B cell (primary cell): Measurements from ENCODE around the gene TMEM266. TPM values are rescaled to one million over a fixed set of nuclear protein-coding genes. Genes with fewer than 3 reads are reported as not detected.

ENCODE experiments used
- ATAC-seq: fragments of 200-7000 bp; cut with Tn5 transposase; one replicate; pipeline ENCODE4 v1.10.0; 2021; ENCODE audit warnings: low read depth, mild to moderate bottlenecking, moderate number of reproducible peaks, moderate library complexity
- CTCF ChIA-PET: fragments of 350-600 bp; sonication (Branson Sonifier 250); formaldehyde crosslinking; loops from one replicate; lab custom pipeline; 2021; ENCODE audit warnings: antibody characterized with exemption, inconsistent platforms; lab: Charles Lee
- POLR2A ChIA-PET: fragments of 350-600 bp; sonication (Branson Sonifier 250); formaldehyde crosslinking; loops from one replicate; lab custom pipeline; 2021; ENCODE audit warnings: antibody characterized with exemption; lab: Charles Lee
- DNase-seq: peaks from one replicate; pipeline ENCODE4 v3.0.0; 2013
- H2AFZ ChIP-seq: 2 replicates; pipeline ENCODE4 v1.6.1; 2012; ENCODE audit warnings: mild to moderate bottlenecking, low read depth, low read length; ENCODE audit not compliant: insufficient read depth, poor library complexity, severe bottlenecking
- H3K27ac ChIP-seq, 2 donors: 1 replicate in 1 of 2; 2 replicates in 1 of 2; pipeline ENCODE4 v1.5.1; 2012 to 2013; ENCODE audit warnings: low read length in 2 of 2, mild to moderate bottlenecking in 2 of 2, moderate library complexity in 1 of 2
- H3K27me3 ChIP-seq, 4 experiments: fragments of 200-600 bp in 1 of 4; sonication (generic) in 1 of 4; replicated peaks in 1 of 4; 1 replicate in 2 of 4; 2 replicates in 2 of 4; pipeline versions ENCODE4 v1.6.1 to v1.7.0; 2013 to 2016; ENCODE audit warnings: low read length in 3 of 4, mild to moderate bottlenecking in 2 of 4, mixed read lengths in 1 of 4, moderate library complexity in 1 of 4; ENCODE audit not compliant: insufficient read depth in 4 of 4, control insufficient read depth in 3 of 4; ENCODE audit errors: control extremely low read depth in 1 of 4
- H3K36me3 ChIP-seq, 2 experiments: replicated peaks in 1 of 2; 1 replicate in 1 of 2; 2 replicates in 1 of 2; pipeline versions ENCODE4 v1.6.1 to v1.7.1; 2013; ENCODE audit warnings: low read length in 1 of 2; ENCODE audit not compliant: insufficient read depth in 2 of 2, control insufficient read depth in 1 of 2; ENCODE audit errors: control extremely low read depth in 1 of 2, extremely low read depth in 1 of 2
- H3K4me1 ChIP-seq, 2 donors: fragments of 200-600 bp in 1 of 2; sonication (generic) in 1 of 2; 1 replicate in 1 of 2; 2 replicates in 1 of 2; pipeline versions ENCODE4 v1.5.1 to v1.6.1; 2013 to 2017; ENCODE audit warnings: low read length in 2 of 2; ENCODE audit not compliant: control insufficient read depth in 2 of 2, insufficient read depth in 2 of 2
- H3K4me2 ChIP-seq: replicated peaks from 2 replicates; pipeline ENCODE3; 2012; ENCODE audit warnings: mild to moderate bottlenecking, low read depth, low read length; ENCODE audit not compliant: poor library complexity, severe bottlenecking
- H3K4me3 ChIP-seq, 5 experiments: fragments of 200-600 bp in 1 of 5; sonication (generic) in 1 of 5; 1 replicate in 3 of 5; 2 replicates in 2 of 5; pipeline versions ENCODE4 v1.5.1 to v1.7.0; 2011 to 2016; ENCODE audit warnings: low read length in 4 of 5, mild to moderate bottlenecking in 4 of 5, low read depth in 2 of 5, control low read depth in 1 of 5, moderate library complexity in 1 of 5; ENCODE audit not compliant: insufficient read depth in 1 of 5; ENCODE audit errors: control extremely low read depth in 1 of 5, extremely low read depth in 1 of 5
- H3K79me2 ChIP-seq: fragments of 200-600 bp; sonication (generic); one replicate; pipeline ENCODE4 v1.6.0; 2016; ENCODE audit warnings: low read length; ENCODE audit not compliant: control insufficient read depth, insufficient read depth
- H3K9ac ChIP-seq: fragments of 200-600 bp; sonication (generic); 2 replicates; pipeline ENCODE4 v1.6.1; 2017; ENCODE audit warnings: mild to moderate bottlenecking, low read length, moderate library complexity
- H3K9me3 ChIP-seq, 3 donors: one replicate each; pipeline versions ENCODE4 v1.6.1 to v1.7.1; 2013; ENCODE audit warnings: low read length in 2 of 3; ENCODE audit not compliant: control insufficient read depth in 2 of 3, insufficient read depth in 1 of 3; ENCODE audit errors: control extremely low read depth in 1 of 3
- H4K20me1 ChIP-seq: 2 replicates; pipeline ENCODE4 v1.6.0; 2012; ENCODE audit warnings: mild to moderate bottlenecking, low read length; ENCODE audit not compliant: insufficient read depth, control insufficient read depth, poor library complexity, severe bottlenecking
- H3K27ac Mint-ChIP-seq: one replicate; pipeline ENCODE4 v1.8.0; 2021; ENCODE audit warnings: mixed read lengths
- H3K27me3 Mint-ChIP-seq: one replicate; pipeline ENCODE4 v1.8.0; 2021; ENCODE audit warnings: mixed read lengths
- H3K4me1 Mint-ChIP-seq: one replicate; pipeline ENCODE4 v1.8.0; 2021; ENCODE audit warnings: mixed read lengths
- H3K4me3 Mint-ChIP-seq: one replicate; pipeline ENCODE4 v1.8.0; 2021; ENCODE audit warnings: mixed read lengths
- H3K9me3 Mint-ChIP-seq: one replicate; pipeline ENCODE4 v1.8.0; 2022; ENCODE audit warnings: mixed read lengths; ENCODE audit not compliant: insufficient read depth
- CTCF ChIP-seq: fragments of 200-600 bp; IDR thresholded peaks from one replicate; pipeline ENCODE4 v1.8.0; 2022; ENCODE audit warnings: antibody characterized with exemption, mild to moderate bottlenecking
- EZH2 ChIP-seq: IDR thresholded peaks from 2 replicates; pipeline ENCODE4 v1.6.1; 2012; ENCODE audit warnings: borderline replicate concordance, low read depth, mild to moderate bottlenecking, moderate library complexity, low read length; ENCODE audit not compliant: insufficient read depth, poor library complexity, severe bottlenecking
- WGBS: methylation state at CpG from one replicate; pipeline ENCODE4 v1.1.5; 2013; ENCODE audit warnings: missing lambda C conversion rate; ENCODE audit not compliant: insufficient coverage; 5-methylcytosine and 5-hydroxymethylcytosine counted together
- intact Hi-C: fragments of 100-400 bp; cut with micrococcal nuclease; formaldehyde crosslinking; loops from one replicate; pipeline ENCODE4 v1.10.0; 2022
- polyA plus RNA-seq: library from polyadenylated mRNA; depleted of rRNA; stranded (reverse); fragments of >200 nt; gene quantifications from 2 replicates; pipeline ENCODE4 v1.2.3, GENCODE V29; 2012
- total RNA-seq, 2 donors: library from RNA; stranded (reverse); fragments of 120-200 nt in 1 of 2; gene quantifications; 1 replicate in 1 of 2; 2 replicates in 1 of 2; pipeline versions ENCODE4 v1.2.3 to v1.2.4, GENCODE V29; 2013 to 2022

Gene TMEM266
- total and polyA plus RNA-seq, 2 donors (not counting 1 experiment from before 2014, with no cell fraction given) = not detected

- H3K27ac ChIP-seq = no peak overlapping the region
- no peaks in the 10 kb centered on the region for H3K4me1 ChIP-seq
- H3K9me3 ChIP-seq = no peaks in the 10 kb centered on the region
- no peaks in the 10 kb centered on the region for H3K79me2 ChIP-seq
- POLR2A ChIA-PET = no interaction called here
- H3K9ac ChIP-seq = no peak overlapping the region
- Mint-ChIP-seq H3K4me3 (no peak overlapping the region), H3K4me1 (no peaks in the 10 kb centered on the region), H3K27ac (no peak overlapping the region), H3K27me3 (peaks cover 34% of the 10 kb centered on the region), H3K9me3 (no peaks in the 10 kb centered on the region)
- peaks cover 0 to 3% (median 0%) of the 10 kb centered on the region in 4 experiments for H3K27me3 ChIP-seq
- no peak overlapping the region for H3K4me2 ChIP-seq
- CTCF ChIA-PET = no interaction called here
- no peak overlapping the region for H3K4me3 ChIP-seq
- DNase-seq (no peak), ATAC-seq (no peak)
- intact Hi-C loops = no loop called here
- 97% methylated on average over 5 of the region's 6 CpGs for WGBS
- TF ChIP-seq EZH2 (no peak), CTCF (no peak)
- no peaks in the 10 kb centered on the region for H4K20me1 ChIP-seq
- no peak overlapping the region for H2AFZ ChIP-seq
- no peaks in the 10 kb centered on the region for H3K36me3 ChIP-seq
Observed at GRCh38 chr15:76105911-76106310, 46.1 kb downstream of the TMEM266 start.

GRCh38 chr15:76107169-76107568, 47.4 kb downstream of the TMEM266 start:
- WGBS = 80% methylated on average over 1 of the region's 6 CpGs
- H3K27me3 Mint-ChIP-seq = peaks cover 24% of the 10 kb centered on the region
- no peak overlapping the region for H3K4me2 ChIP-seq

More at GRCh38 chr15:76107169-76107568, 47.4 kb downstream of the TMEM266 start:
- no peak for ATAC-seq
- POLR2A ChIA-PET = no interaction called here
- Mint-ChIP-seq H3K27ac (no peak overlapping the region), H3K4me1 (no peaks in the 10 kb centered on the region), H3K4me3 (no peak overlapping the region), H3K9me3 (no peaks in the 10 kb centered on the region)
- CTCF ChIA-PET = interaction anchor here (1.4 kb wide), 1 partner anchor 9 kb away, joined by 3 read pairs; no protein-coding TSS in a partner anchor
- Histone ChIP-seq H4K20me1 (no peaks in the 10 kb centered on the region), H3K9ac (no peak overlapping the region), H3K79me2 (no peaks in the 10 kb centered on the region), H3K27me3 (peaks cover 0 to under 1% (median 0%) of the 10 kb centered on the region in 4 experiments), H3K4me3 (no peak overlapping the region), H2AFZ (no peak overlapping the region), H3K36me3 (no peaks in the 10 kb centered on the region), H3K4me1 (no peaks in the 10 kb centered on the region), H3K27ac (no peak overlapping the region), H3K9me3 (no peaks in the 10 kb centered on the region)
- TF ChIP-seq EZH2 (no peak), CTCF (no peak)
- intact Hi-C loops = no loop called here
- DNase-seq = no peak
